OCI-LY1 (cell line): ENCODE results near the gene EEFSEC.

Source experiments
- H2AFZ ChIP-seq: fragments of 200-600 bp; sonication (generic), shearing (Covaris generic); 2 replicates; pipeline ENCODE4 v1.6.0; 2014; ENCODE audit warnings: antibody characterized with exemption, mild to moderate bottlenecking, low read length
- H3F3A ChIP-seq: fragments of 200-600 bp; sonication (generic), shearing (Covaris generic); 2 replicates; pipeline ENCODE4 v1.6.0; 2014; ENCODE audit warnings: mild to moderate bottlenecking, antibody characterized with exemption, low read length, moderate library complexity; ENCODE audit not compliant: insufficient read depth
- H3K27ac ChIP-seq: fragments of 200-600 bp; sonication (generic); 2 replicates; pipeline ENCODE4 v1.5.1; 2014; ENCODE audit warnings: low read length, mixed run types, mild to moderate bottlenecking, low read depth; ENCODE audit not compliant: poor library complexity, severe bottlenecking
- H3K27me3 ChIP-seq: fragments of 200-600 bp; sonication (generic); 2 replicates; pipeline ENCODE4 v1.6.0; 2014; ENCODE audit warnings: antibody characterized with exemption, mild to moderate bottlenecking, low read length, moderate library complexity; ENCODE audit not compliant: insufficient read depth
- H3K36me3 ChIP-seq: fragments of 200-600 bp; sonication (generic); 2 replicates; pipeline ENCODE4 v1.6.1; 2014; ENCODE audit warnings: mild to moderate bottlenecking, antibody characterized with exemption, low read length, moderate library complexity, mixed read lengths; ENCODE audit not compliant: insufficient read depth
- H3K4me1 ChIP-seq: fragments of 200-600 bp; sonication (generic); 2 replicates; pipeline ENCODE4 v1.5.1; 2014; ENCODE audit warnings: mild to moderate bottlenecking, low read length, moderate library complexity; ENCODE audit not compliant: insufficient read depth, severe bottlenecking
- H3K4me2 ChIP-seq: fragments of 200-600 bp; sonication (generic), shearing (Covaris generic); 2 replicates; pipeline ENCODE4 v1.6.1; 2014; ENCODE audit warnings: low read length
- H3K4me3 ChIP-seq: fragments of 200-600 bp; sonication (generic); 2 replicates; pipeline ENCODE4 v1.5.1; 2014; ENCODE audit warnings: low read length, low read depth, mild to moderate bottlenecking, mixed read lengths; ENCODE audit not compliant: poor library complexity, severe bottlenecking
- H3K79me2 ChIP-seq: fragments of 200-600 bp; shearing (Covaris generic); 2 replicates; pipeline ENCODE4 v1.6.1; 2016; ENCODE audit warnings: mixed run types, low read length, mixed read lengths; ENCODE audit not compliant: insufficient read depth
- H3K9ac ChIP-seq: fragments of 200-600 bp; sonication (generic), shearing (Covaris generic); 2 replicates; pipeline ENCODE4 v1.6.1; 2014; ENCODE audit warnings: mild to moderate bottlenecking, low read length, mixed read lengths
- H3K9me2 ChIP-seq: fragments of 200-600 bp; sonication (generic), shearing (Covaris generic); 2 replicates; pipeline ENCODE4 v1.6.1; 2014; ENCODE audit warnings: low read depth, mild to moderate bottlenecking, low read length, mixed read lengths
- H3K9me3 ChIP-seq: fragments of 200-600 bp; shearing (Covaris generic); 2 replicates; pipeline ENCODE4 v1.6.1; 2014; ENCODE audit warnings: low read length, mixed read lengths
- H4K20me1 ChIP-seq: fragments of 200-600 bp; sonication (generic), shearing (Covaris generic); 2 replicates; pipeline ENCODE4 v1.6.0; 2016; ENCODE audit warnings: mild to moderate bottlenecking, low read length; ENCODE audit not compliant: insufficient read depth
- CTCF ChIP-seq: fragments of 200-600 bp; sonication (generic), shearing (Covaris generic); IDR thresholded peaks from 2 replicates; pipeline ENCODE4 v1.5.1; 2017; ENCODE audit warnings: mild to moderate bottlenecking, antibody characterized with exemption, low read length, moderate library complexity, mixed read lengths
- EZH2 ChIP-seq: fragments of 200-600 bp; sonication (generic), shearing (Covaris generic); IDR thresholded peaks from 2 replicates; pipeline ENCODE4 v1.8.0; 2017; ENCODE audit warnings: borderline replicate concordance, mixed run types, mild to moderate bottlenecking, antibody characterized with exemption, low read length, moderate library complexity, mixed read lengths

The EEFSEC gene

DNA sequence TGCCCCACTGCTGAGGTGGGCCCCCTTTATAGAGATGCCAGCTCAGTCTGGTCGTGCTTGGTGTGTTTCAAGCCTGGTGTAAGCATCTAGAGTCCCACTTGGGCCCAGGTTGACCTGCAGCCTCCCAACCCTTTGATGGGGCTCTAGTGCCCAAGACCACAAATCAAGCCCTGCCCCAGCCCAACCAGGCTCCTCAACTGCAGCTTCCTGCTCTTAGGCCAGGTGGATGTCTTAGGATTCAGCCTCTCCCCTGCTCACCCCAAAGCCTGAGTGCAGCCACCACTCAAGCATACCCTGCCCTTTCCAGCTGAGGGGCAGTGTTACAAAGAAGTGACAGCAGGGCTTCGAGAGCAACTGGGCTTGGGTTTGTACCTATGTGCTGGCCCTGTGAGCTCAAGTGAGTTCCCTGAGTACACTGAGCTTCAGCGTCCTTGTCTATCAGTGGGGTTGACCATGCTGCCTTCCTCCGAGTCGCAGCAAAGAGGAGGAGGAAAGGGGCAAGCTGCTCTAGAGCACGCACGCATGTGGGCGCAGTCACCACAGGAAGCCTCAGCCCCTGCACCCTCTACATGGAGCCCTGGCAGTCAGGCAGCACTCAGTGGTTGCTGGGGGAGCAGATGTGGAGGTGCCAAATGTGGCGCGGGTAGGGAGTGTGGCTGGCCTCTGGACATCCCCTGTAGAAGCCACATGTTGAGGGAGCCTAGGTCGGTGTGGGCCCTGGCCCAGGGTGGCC is 120.7 kb downstream of the EEFSEC start:
- no peak overlapping the region for H2AFZ ChIP-seq
- no peak overlapping the region for H3K4me3 ChIP-seq
- no peaks in the 10 kb centered on the region for H4K20me1 ChIP-seq
- H3K9me3 ChIP-seq: no peaks in the 10 kb centered on the region
- no peaks in the 10 kb centered on the region for H3F3A ChIP-seq
- H3K4me1 ChIP-seq: no peaks in the 10 kb centered on the region
- H3K9me2 ChIP-seq: no peaks in the 10 kb centered on the region
- no peak overlapping the region for H3K4me2 ChIP-seq
- TF ChIP-seq CTCF (no peak), EZH2 (no peak)
- H3K9ac ChIP-seq: no peak overlapping the region
- H3K27me3 ChIP-seq: no peaks in the 10 kb centered on the region
- no peaks in the 10 kb centered on the region for H3K79me2 ChIP-seq
- H3K27ac ChIP-seq: no peak overlapping the region
- H3K36me3 ChIP-seq: no peaks in the 10 kb centered on the region

- Histone ChIP-seq H3K9me2 (no peaks in the 10 kb centered on the region), H4K20me1 (no peaks in the 10 kb centered on the region), H3K4me2 (no peak overlapping the region), H3K4me1 (no peaks in the 10 kb centered on the region), H3F3A (no peaks in the 10 kb centered on the region), H3K79me2 (no peaks in the 10 kb centered on the region), H3K9ac (no peak overlapping the region), H3K36me3 (no peaks in the 10 kb centered on the region), H3K4me3 (no peak overlapping the region), H2AFZ (no peak overlapping the region), H3K27me3 (no peaks in the 10 kb centered on the region), H3K27ac (no peak overlapping the region), H3K9me3 (no peaks in the 10 kb centered on the region)
- TF ChIP-seq CTCF: no peak
- no peak for TF ChIP-seq EZH2
Observed at GRCh38 chr3:128274837-128275236, 121.6 kb downstream of the EEFSEC start.

DNA sequence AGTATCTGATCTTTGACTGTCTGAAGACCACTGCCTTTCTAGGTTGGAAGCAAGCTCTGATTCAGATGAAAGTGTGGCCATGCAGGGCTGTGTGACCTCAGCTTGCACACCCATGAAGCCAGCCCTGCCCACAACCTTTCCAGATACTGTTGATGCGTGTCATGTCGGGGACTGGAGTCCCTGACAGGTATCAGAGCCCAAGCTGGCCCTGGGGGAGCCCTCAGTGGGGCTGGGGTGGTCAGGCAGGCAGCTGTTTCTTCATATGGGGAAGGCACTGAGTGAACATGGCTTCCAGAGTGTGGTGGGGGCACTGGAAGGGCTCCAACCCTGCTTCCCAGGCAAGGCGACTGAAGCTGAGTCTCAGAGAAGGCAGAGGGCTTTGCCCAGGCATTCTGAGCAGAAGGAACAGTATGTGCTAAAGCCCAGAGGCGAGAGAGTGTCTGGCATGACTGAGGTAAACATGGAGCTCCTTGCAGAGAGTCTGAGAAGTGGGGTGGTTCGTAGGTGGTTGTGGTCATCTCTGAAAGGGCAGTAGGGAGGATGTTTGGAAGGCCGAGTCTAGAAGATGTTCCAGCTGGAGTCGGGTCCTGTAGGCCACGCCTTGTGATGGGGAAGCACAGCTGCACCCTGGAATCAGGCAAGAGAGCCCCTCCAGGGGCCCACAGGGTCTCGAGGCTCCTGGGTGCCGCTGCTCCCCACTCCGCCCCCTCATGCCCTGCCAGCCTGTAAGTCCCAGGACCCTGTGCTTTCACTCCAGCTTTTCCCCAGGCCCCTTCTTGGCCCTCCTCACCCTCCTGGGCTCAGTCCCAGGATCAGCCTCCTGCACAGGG is 122.2 kb downstream of the EEFSEC start:
- no peaks in the 10 kb centered on the region for H3K9me3 ChIP-seq
- H3K9ac ChIP-seq: no peak overlapping the region
- H3K9me2 ChIP-seq: no peaks in the 10 kb centered on the region
- no peak overlapping the region for H3K4me2 ChIP-seq
- TF ChIP-seq EZH2: no peak
- TF ChIP-seq CTCF: no peak
- no peak overlapping the region for H3K27ac ChIP-seq
- no peaks in the 10 kb centered on the region for H3K4me1 ChIP-seq
- no peaks in the 10 kb centered on the region for H3K36me3 ChIP-seq
- H4K20me1 ChIP-seq: no peaks in the 10 kb centered on the region
- H3K27me3 ChIP-seq: no peaks in the 10 kb centered on the region
- no peaks in the 10 kb centered on the region for H3F3A ChIP-seq
- H3K4me3 ChIP-seq: no peak overlapping the region
- H2AFZ ChIP-seq: no peak overlapping the region
- H3K79me2 ChIP-seq: no peaks in the 10 kb centered on the region
